ENCODE measurements around the gene ZNHIT1. TPM values are rescaled to one million over a fixed set of nuclear protein-coding genes. Genes with fewer than 3 reads are reported as not detected.

The ZNHIT1 gene
- total and polyA plus RNA-seq, 2 of the 8 experiments (the other 6 are each of a cell fraction or from before 2014, with no cell fraction given), result 38.2 to 61.7 TPM

DNA sequence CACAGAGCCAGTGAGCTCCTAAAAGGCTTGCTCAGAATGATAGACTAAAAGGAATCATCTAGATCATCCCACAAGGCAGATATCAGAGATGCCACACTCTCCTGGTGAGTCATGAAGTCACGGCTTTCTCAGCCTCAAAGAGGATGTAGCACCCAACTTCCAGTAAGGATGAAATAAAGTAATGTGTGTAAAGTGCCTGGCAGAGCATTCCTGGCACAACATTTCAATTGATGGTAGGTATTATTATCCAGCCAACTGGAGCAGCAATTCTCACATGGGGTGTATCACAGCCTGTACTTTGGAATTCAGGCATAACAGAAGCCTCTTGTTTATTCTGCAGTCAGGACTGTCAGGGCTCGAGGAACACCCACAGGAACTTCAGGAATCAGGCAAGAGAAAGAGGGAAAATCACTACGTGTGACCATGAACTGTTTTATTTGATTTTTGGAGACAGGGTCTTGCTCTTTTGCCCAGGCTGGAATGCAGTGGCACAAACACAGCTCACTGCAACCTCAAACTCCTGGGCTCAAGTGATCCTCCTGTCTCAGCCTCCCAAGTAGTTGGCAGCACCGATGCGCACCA lies 32.6 kb upstream of the ZNHIT1 start (continued):
- no peak for TF ChIP-seq PHF8 (conservative IDR thresholded peaks at IDR 0.05; ENCODE audit: low read depth, low read length)
- no peak for TF ChIP-seq CHD2 (IDR thresholded peaks at IDR 0.05; ENCODE audit: low read length)
- TF ChIP-seq TAF1 (IDR thresholded peaks at IDR 0.05; ENCODE audit: low read depth, low read length), result no peak
